ENCODE measurements around the gene COL4A2.

- TF ChIP-seq CTCF (IDR thresholded peaks at IDR 0.05) (no peak), POLR2A (IDR thresholded peaks at IDR 0.05) (no peak)
Observed at GRCh38 chr13:110410936-110411687, 104.0 kb downstream of the COL4A2 start.
